ENCODE data around the gene CFAP299.

DNA sequence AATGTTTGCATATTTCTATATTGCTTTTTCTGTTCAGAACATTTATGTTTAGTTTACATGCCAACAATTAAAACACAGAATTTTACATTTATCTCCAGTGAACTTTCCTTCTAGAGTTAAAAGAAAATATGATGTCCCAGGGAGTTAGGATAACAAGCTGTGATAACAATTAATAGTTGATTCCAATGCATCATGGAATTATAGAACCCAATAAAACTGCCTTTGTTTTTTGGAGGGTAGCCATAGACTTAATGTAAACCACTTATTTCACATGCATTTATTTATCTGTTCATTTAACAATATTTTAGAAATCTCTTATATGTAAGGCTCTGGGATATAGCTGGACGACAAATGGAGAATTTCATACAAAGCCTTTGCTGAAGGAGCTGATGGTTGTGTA, 180.0 kb downstream of the CFAP299 start:
- TF ChIP-seq, protein P1, sequence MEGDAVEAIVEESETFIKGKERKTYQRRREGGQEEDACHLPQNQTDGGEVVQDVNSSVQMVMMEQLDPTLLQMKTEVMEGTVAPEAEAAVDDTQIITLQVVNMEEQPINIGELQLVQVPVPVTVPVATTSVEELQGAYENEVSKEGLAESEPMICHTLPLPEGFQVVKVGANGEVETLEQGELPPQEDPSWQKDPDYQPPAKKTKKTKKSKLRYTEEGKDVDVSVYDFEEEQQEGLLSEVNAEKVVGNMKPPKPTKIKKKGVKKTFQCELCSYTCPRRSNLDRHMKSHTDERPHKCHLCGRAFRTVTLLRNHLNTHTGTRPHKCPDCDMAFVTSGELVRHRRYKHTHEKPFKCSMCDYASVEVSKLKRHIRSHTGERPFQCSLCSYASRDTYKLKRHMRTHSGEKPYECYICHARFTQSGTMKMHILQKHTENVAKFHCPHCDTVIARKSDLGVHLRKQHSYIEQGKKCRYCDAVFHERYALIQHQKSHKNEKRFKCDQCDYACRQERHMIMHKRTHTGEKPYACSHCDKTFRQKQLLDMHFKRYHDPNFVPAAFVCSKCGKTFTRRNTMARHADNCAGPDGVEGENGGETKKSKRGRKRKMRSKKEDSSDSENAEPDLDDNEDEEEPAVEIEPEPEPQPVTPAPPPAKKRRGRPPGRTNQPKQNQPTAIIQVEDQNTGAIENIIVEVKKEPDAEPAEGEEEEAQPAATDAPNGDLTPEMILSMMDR (IDR thresholded peaks at IDR 0.05) = no peak
- TF ChIP-seq POLR2A (IDR thresholded peaks at IDR 0.05) = no peak

All from right lobe of liver (tissue), 4 donors.